Measurements from ENCODE around the gene DDAH2. TPM values are rescaled to one million over a fixed set of nuclear protein-coding genes. Genes with fewer than 3 reads are reported as not detected.

The DDAH2 gene
- total RNA-seq, 1 donor from 2014 or later, result 30.7 TPM

DNA sequence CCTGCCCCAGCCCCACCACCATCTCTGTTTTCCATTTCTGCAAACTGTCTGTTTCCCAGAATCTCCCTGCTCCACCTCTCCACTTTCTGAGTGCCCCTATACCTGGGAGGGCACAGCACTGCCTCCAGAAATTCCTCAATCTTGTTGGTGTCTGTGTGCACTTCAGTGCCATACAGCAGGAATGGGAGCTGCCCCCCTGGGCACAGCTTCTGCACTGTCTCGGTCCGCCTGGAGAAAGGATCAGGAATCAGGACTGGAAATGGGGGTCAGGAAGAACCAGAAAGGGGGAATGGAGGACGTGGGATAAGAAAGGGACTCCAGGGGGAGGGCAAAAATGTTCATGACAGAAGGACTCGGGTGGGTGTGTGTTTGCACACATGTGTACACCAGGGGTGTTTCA, 4.6 kb upstream of the DDAH2 start:
- H3K4me1 Mint-ChIP-seq, result peaks cover 69% of the 10 kb centered on the region
- no peak for DNase-seq
- H3K36me3 Mint-ChIP-seq (ENCODE audit: low read depth), result peaks cover 60% of the 10 kb centered on the region
- no peaks in the 10 kb centered on the region for H3K9me3 Mint-ChIP-seq
- peak overlapping the region; percentile 94 for H3K27ac Mint-ChIP-seq
- ATAC-seq (ENCODE audit: low read depth), result no peak
- H3K4me3 Mint-ChIP-seq, result peak overlapping the region; percentile 92
- intact Hi-C loops (cut with micrococcal nuclease), result loop anchor here (10.0 kb wide), 1 partner anchor 239 kb away; the partner anchor contains the start of gene MICB
- TF ChIP-seq, protein P1, sequence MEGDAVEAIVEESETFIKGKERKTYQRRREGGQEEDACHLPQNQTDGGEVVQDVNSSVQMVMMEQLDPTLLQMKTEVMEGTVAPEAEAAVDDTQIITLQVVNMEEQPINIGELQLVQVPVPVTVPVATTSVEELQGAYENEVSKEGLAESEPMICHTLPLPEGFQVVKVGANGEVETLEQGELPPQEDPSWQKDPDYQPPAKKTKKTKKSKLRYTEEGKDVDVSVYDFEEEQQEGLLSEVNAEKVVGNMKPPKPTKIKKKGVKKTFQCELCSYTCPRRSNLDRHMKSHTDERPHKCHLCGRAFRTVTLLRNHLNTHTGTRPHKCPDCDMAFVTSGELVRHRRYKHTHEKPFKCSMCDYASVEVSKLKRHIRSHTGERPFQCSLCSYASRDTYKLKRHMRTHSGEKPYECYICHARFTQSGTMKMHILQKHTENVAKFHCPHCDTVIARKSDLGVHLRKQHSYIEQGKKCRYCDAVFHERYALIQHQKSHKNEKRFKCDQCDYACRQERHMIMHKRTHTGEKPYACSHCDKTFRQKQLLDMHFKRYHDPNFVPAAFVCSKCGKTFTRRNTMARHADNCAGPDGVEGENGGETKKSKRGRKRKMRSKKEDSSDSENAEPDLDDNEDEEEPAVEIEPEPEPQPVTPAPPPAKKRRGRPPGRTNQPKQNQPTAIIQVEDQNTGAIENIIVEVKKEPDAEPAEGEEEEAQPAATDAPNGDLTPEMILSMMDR (IDR thresholded peaks at IDR 0.05), result no peak
- H3K27me3 Mint-ChIP-seq, result no peaks in the 10 kb centered on the region
- ChIA-PET CTCF (interaction anchor here (2.8 kb wide), 1 partner anchor 96 kb away, joined by 9 read pairs; no protein-coding TSS in a partner anchor), POLR2A (interaction anchor here (1.3 to 1.4 kb wide), 2 partner anchors 31 to 81 kb away, joined by 6 read pairs; partner anchors contain the start of genes ABHD16A, HSPA1A and HSPA1L)

DNA sequence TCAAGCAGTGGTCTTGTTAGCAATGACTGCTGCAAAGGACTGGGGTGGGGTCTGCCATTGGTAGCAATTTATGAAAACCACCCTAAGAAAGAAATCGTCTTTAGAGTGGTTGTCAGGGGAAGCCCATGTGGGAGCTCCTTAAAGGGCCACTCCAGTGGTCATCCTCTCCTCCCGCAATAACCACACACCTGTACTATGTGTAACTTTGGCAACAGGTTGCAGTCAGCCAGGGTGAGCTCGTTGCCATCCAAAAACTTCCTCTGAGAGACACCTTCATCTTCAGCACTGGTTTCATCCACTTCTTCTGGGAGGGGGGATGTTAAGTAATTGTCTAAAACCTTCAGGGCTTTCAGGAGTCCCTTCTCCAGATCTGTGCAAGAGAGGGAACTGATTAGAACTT, 2.9 kb upstream of the DDAH2 start:
- peaks cover 69% of the 10 kb centered on the region for H3K4me1 Mint-ChIP-seq
- no peaks in the 10 kb centered on the region for H3K27me3 Mint-ChIP-seq
- intact Hi-C loops (cut with micrococcal nuclease), result loop anchor here (10.0 kb wide), 1 partner anchor 237 kb away; the partner anchor contains the start of gene MICB
- DNase-seq, result no peak
- no peak overlapping the region for H3K4me3 Mint-ChIP-seq
- ChIA-PET CTCF (interaction anchor here (0.8 to 5.9 kb wide), 2 partner anchors 37 to 98 kb away, joined by 4 to 49 read pairs; no protein-coding TSS in a partner anchor), POLR2A (interaction anchor here (1.1 to 4.7 kb wide), 2 partner anchors 74 to 131 kb away, joined by 3 to 30 read pairs; partner anchors contain the start of genes LSM2 and NEU1)
- no peaks in the 10 kb centered on the region for H3K9me3 Mint-ChIP-seq
- ATAC-seq (ENCODE audit: low read depth), result no peak
- peak overlapping the region; percentile 24 for H3K27ac Mint-ChIP-seq
- H3K36me3 Mint-ChIP-seq (ENCODE audit: low read depth), result peaks cover 66% of the 10 kb centered on the region
- TF ChIP-seq, protein P1 (IDR thresholded peaks at IDR 0.05), result no peak

DNA sequence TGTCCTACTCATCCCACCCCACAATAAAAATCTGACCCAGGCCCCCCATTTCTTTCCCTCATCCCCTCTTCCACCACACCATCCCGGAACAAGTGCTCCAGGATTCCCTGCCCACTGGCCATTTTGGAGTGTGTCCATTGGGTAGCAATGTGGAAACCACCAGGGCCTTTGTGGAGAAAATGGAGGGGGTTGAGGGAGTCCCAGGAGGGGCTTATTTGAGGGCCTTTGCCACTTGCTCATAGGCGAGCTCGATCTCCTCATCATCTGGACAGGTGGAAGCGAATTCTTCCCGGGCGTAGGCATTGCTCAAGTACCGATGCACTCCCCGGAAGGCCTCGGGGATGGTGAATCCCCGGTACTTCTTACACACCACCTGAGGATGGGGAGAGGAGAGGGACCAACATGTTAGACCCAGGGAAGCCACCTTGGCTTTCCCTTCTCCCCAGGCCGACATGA, 1.6 kb upstream of the DDAH2 start:
- H3K27me3 Mint-ChIP-seq, result no peaks in the 10 kb centered on the region
- H3K27ac Mint-ChIP-seq, result peak overlapping the region; percentile 92
- TF ChIP-seq, protein P1 (IDR thresholded peaks at IDR 0.05), result no peak
- H3K36me3 Mint-ChIP-seq (ENCODE audit: low read depth), result peaks cover 73% of the 10 kb centered on the region
- ChIA-PET CTCF (interaction anchor here (1.0 to 5.9 kb wide), 7 partner anchors 19 to 100 kb away, joined by 4 to 49 read pairs (median 9); partner anchors contain the start of genes HSPA1A, HSPA1B, HSPA1L and LSM2), POLR2A (interaction anchor here (0.5 to 7.7 kb wide), 17 partner anchors 8 to 183 kb away, joined by 3 to 131 read pairs (median 11); partner anchors contain the start of genes ABHD16A, BAG6, CLIC1 and HSPA1A)
- intact Hi-C loops (cut with micrococcal nuclease), result loop anchor here (10.0 kb wide), 1 partner anchor 236 kb away; the partner anchor contains the start of gene MICB
- H3K4me3 Mint-ChIP-seq, result peak overlapping the region; percentile 97
- H3K4me1 Mint-ChIP-seq, result peaks cover 74% of the 10 kb centered on the region
- H3K9me3 Mint-ChIP-seq, result no peaks in the 10 kb centered on the region
- no peak for DNase-seq
- ATAC-seq (ENCODE audit: low read depth), result no peak

DNA sequence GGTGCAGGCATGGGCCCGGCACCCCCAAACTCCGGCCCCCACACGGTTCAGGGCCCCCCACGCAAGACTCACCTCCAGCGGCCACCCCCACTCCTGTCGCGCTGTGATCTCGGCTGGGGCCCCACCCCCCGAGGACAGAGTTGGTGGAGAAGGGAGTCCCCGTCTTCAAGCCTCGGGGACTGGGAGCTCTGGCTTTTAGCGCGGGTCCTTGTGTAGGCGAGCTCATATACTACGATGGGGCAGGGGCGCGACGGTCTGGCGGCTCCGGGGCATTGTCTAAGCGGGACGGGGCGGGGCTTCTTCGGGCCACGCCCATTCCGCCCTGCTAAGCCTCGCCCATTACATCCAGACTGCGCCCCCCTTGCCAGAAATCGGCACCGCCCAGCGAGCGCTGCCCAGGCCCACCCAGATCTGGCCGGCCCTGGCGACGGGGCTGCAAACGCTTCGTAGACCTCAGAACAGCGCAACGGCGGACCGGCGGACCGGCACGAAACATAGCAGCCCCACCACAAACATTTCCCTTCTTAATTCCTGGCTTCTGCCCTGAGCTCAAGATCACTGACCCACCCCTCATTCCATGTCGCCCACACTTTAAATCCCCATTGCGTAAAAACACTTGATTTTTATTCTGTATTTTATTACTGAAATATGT, 1.0 kb upstream of the DDAH2 start:
- ATAC-seq (ENCODE audit: low read depth), result peak; percentile 44
- POLR2A ChIA-PET, result interaction anchor here (0.5 to 7.7 kb wide), 24 partner anchors 8 to 398 kb away, joined by 3 to 131 read pairs (median 9); partner anchors contain the start of genes ABHD16A, ATF6B, BAG6 and CLIC1

More for the DNA sequence above, 1.0 kb upstream of the DDAH2 start:
- peak overlapping the region; percentile 92 for H3K27ac Mint-ChIP-seq
- H3K4me1 Mint-ChIP-seq, result peaks cover 76% of the 10 kb centered on the region
- peak; percentile 78 for DNase-seq
- no peaks in the 10 kb centered on the region for H3K9me3 Mint-ChIP-seq
- no peaks in the 10 kb centered on the region for H3K27me3 Mint-ChIP-seq
- TF ChIP-seq, protein P1 (IDR thresholded peaks at IDR 0.05), result no peak
- peaks cover 72% of the 10 kb centered on the region for H3K36me3 Mint-ChIP-seq (ENCODE audit: low read depth)
- peak overlapping the region; percentile 97 for H3K4me3 Mint-ChIP-seq
- CTCF ChIA-PET, result interaction anchor here (0.6 to 5.9 kb wide), 16 partner anchors 8 to 532 kb away, joined by 3 to 49 read pairs (median 5); partner anchors contain the start of genes ABHD16A, HSPA1A, HSPA1B and HSPA1L
- intact Hi-C loops (cut with micrococcal nuclease), result loop anchor here (1.0 to 10.0 kb wide), 8 partner anchors 39 to 235 kb away; partner anchors contain the start of genes BAG6, HSPA1A, HSPA1L and MICB

All from activated B cell treated with CpG ODN at 0.5 μM for 24 hours (primary cell).